ENCODE data around the gene DVL2. TPM values are rescaled to one million over a fixed set of nuclear protein-coding genes. Genes with fewer than 3 reads are reported as not detected.

DVL2 gene
- total RNA-seq, 4 donors from 2014 or later, result 51.7 to 87.5 (median 67.8) TPM

GRCh38 chr17:7205561-7205960 is 28.8 kb downstream of the DVL2 start:
- no peak overlapping the region for H3K4me3 ChIP-seq (ENCODE audit: low read depth, poor library complexity, severe bottlenecking)
- no peak for DNase-seq (ENCODE audit: low spot score in 2 of 2)
- intact Hi-C loops (cut with DNase I; ENCODE audit: low total_unique reads), result no loop called here
- 51% methylated on average over 15 of the region's 15 CpGs for WGBS, 2 donors
- TF ChIP-seq CTCF (IDR thresholded peaks at IDR 0.05) (no peak), POLR2A (IDR thresholded peaks at IDR 0.05) (no peak)

GRCh38 chr17:7204828-7205461 is 29.4 kb downstream of the DVL2 start:
- WGBS, 2 donors, result 0 to 2% methylated on average over 34 of the region's 34 CpGs

GRCh38 chr17:7204336-7204735 is 30.0 kb downstream of the DVL2 start:
- WGBS, 2 donors, result 68 to 76% methylated on average over 15 of the region's 15 CpGs
- no peak for DNase-seq (ENCODE audit: low spot score in 2 of 2)
- H3K4me3 ChIP-seq (ENCODE audit: low read depth, poor library complexity, severe bottlenecking), result no peak overlapping the region
- TF ChIP-seq POLR2A (IDR thresholded peaks at IDR 0.05) (no peak), CTCF (IDR thresholded peaks at IDR 0.05) (no peak)
- intact Hi-C loops (cut with DNase I; ENCODE audit: low total_unique reads), result no loop called here

More at GRCh38 chr17:7204828-7205461, 29.4 kb downstream of the DVL2 start:
- intact Hi-C loops (cut with DNase I; ENCODE audit: low total_unique reads), result no loop called here
- no peak for TF ChIP-seq CTCF (IDR thresholded peaks at IDR 0.05)
- no peak for TF ChIP-seq POLR2A (IDR thresholded peaks at IDR 0.05)
- peak; percentile 70 to 96 for DNase-seq (ENCODE audit: low spot score in 2 of 2)
- peak overlapping the region; percentile 17 for H3K4me3 ChIP-seq (ENCODE audit: low read depth, poor library complexity, severe bottlenecking)

GRCh38 chr17:7203391-7203790 is 30.9 kb downstream of the DVL2 start:
- no peak for DNase-seq (ENCODE audit: low spot score in 2 of 2)
- intact Hi-C loops (cut with DNase I; ENCODE audit: low total_unique reads), result no loop called here
- no peak overlapping the region for H3K4me3 ChIP-seq (ENCODE audit: low read depth, poor library complexity, severe bottlenecking)
- TF ChIP-seq POLR2A (IDR thresholded peaks at IDR 0.05) (no peak), CTCF (IDR thresholded peaks at IDR 0.05) (no peak)
- WGBS, 2 donors, result 94 to 95% methylated on average over 14 to 16 of the region's 16 CpGs

GRCh38 chr17:7196651-7197401 is 37.5 kb downstream of the DVL2 start:
- no peak for DNase-seq (ENCODE audit: low spot score in 2 of 2)
- WGBS, 2 donors, result 91 to 92% methylated on average over 22 of the region's 22 CpGs
- TF ChIP-seq POLR2A (IDR thresholded peaks at IDR 0.05) (no peak), CTCF (IDR thresholded peaks at IDR 0.05) (no peak)
- intact Hi-C loops (cut with DNase I; ENCODE audit: low total_unique reads), result no loop called here
- no peak overlapping the region for H3K4me3 ChIP-seq (ENCODE audit: low read depth, poor library complexity, severe bottlenecking)

Measured in lower leg skin (tissue), 4 donors.